Activated CD4-positive, alpha-beta T cell treated with anti-CD3 and anti-CD28 coated beads, Interleukin-2, Interleukin-6, amounts not matched to agents 100 ng/mL and 50 ng/mL, durations not matched to agents 16 hours and 8 hours (primary cell): ENCODE data around the gene MPZL2.

Experiments
- DNase-seq: peaks from one replicate; pipeline ENCODE4 v3.0.0-alpha.2; 2020

MPZL2 gene

DNA sequence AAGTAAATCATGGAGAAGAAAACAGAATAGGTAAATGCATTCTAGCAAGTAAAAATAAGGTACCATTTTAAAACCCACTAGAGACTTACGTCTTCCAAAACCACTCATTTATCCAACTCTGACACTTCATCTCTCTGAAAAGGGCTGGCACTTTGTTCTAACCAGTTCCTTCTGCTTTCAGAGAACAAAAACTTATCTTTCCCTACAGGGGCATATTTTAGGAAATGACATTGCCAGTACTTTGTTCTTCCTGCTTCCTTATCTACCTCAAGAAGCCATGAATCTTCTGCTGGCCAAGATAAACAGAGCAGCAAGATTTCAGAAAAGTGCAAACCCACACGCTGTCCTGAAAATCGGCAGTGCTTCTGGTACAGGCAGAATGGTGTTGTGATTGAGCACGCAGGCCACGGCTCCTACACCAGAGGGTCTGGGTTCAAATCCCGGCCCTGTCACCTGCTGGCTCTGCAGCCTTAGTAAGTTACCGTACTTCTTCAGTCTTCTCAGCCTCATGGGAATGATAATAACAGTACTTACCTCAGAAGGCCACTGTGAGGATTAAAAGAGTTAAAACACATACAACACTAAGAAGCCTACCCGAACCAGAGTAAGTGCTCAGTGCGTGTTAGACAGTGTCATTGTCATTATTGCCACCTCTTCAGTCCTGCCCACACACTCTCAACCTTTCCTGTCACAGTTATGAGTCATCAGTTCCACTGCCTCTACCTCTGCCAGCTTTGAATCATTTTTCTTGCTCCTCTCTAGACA is 22.9 kb downstream of the MPZL2 start:
- DNase-seq: peak; percentile 92

GRCh38 chr11:118239509-118240205 is 24.4 kb downstream of the MPZL2 start:
- no peak for DNase-seq

DNA sequence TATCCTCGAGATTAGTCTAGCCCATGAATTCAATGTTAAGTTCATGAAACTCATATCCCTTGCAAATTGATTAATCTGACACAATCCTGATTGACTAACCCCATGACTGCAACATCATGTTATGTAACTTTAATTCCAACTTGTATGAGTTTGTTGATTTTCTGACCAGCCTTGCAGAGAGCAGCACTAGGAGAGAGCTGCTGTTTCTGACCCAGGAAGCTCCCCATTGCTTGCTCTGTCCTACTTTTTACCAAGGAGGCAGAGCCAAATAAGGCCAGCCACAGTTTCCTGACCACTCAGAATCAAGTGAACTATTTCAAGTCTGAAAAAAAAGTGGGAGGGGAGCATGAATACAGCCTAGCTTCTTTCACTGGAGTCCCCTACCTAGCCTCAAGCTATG is 25.2 kb downstream of the MPZL2 start:
- peak; percentile 51 for DNase-seq

DNA sequence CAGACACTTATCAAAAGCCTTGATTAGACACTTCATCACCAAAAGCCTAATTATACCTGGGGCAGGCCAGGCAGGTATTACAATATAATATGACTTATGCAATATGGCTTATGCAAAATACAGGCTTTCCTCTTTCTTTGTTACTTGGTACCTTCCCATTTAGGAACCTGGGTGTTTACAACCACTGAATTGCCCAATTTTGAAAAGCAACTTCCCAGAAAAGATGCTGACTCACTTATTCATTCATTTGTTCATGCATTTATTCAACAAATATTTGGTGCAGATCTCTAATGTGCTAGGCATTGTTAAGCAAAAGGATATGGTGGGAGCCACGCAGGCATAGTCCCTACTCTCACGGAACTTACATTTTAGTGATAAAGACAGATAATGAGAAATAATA is 25.7 kb downstream of the MPZL2 start:
- DNase-seq: no peak

DNA sequence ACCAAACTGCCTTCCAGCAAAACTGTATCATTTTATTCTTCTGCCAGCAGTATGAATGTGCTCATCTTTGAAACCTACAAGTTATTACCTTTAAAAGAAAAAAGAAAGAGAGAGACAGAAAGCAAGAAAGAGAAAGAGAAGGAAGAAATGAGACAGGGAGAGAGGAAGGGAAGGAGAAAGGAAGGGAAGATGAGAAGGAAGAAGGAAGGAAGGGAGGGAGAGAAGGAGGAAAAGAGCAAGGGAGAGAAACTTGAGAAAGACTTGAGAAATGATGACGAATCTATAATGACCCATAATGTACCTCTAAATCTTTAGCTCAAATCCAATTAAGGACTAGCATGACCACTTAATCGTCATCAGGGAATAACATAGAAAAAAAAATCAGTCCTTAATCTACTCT is 27.9 kb downstream of the MPZL2 start:
- DNase-seq: no peak

GRCh38 chr11:118234833-118235232 is 29.3 kb downstream of the MPZL2 start:
- no peak for DNase-seq

DNA sequence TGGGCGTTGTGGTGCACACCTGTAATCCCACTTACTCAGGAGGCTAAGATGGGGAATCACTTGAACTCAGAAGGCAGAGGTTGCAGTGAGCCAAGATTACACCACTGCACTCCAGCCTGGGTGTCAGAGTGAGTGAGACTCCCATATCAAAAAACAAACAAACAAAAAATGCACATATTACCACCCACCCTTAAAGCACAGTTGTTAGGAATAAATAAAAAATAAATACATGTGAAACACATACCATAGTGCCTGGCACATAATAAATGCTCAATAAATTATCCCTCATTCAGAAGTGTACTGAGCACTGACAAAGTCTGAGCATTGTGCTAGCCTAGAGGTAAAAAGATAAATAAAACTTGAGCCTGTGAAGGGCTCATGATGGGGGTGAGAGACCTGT is 30.2 kb downstream of the MPZL2 start:
- DNase-seq: no peak

- DNase-seq: no peak
Observed at GRCh38 chr11:118233377-118233776, 30.7 kb downstream of the MPZL2 start.

DNA sequence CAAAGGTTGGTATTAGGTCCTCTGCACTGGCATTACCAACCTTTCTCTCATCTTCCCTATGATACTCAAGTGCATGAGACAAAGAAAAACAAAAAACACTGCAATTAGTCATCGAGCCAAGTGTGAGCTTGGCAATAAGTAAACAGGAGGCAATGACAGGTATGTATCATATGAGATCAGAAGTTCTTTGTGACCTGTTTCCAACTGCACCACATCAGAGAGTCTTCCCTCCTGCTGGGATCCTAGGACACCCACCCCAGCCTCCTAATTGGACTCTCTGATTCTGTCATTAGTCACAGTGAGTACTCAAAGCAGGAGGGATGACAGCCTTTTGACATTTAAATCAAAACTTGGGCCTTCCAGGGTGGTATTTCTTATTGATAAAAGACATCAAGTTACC is 31.4 kb downstream of the MPZL2 start:
- DNase-seq: peak; percentile 55

DNA sequence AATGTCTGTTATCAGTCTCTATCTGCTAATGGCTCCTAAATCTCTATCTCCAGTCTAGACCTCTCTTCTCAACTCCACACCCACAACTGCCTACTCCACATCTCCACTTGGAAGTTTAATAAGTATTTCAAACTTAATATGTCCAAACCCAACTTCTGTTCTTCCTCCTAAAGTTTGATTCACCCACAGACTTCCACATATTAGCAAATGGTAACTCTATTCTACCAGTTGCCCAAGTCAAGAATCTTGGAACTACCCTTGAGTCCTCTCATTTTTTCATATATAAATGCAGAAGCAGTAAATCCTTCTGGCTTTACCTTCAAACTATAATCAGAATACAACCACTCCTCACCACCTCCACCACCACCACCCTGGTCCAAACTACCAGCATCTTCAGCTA is 32.6 kb downstream of the MPZL2 start:
- DNase-seq: no peak

DNA sequence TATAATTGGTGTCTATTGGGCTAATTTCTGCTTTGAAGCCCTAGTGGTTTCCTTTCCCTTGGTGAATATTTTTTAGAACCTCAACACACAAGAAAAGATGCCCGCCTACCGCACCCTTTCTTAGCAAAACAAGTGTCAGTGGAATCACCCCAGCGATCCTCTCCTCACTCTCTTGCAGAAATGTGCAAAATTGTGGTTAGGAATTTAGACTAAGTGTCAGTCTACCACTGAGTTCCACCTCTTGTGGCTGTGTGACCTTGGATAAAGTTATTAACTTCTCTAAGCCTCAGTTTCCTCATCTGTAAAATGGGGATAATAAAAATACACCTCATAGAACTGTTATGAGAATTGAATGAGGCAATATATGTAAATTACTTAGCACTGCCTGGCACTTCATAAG is 34.0 kb downstream of the MPZL2 start:
- DNase-seq: no peak

DNA sequence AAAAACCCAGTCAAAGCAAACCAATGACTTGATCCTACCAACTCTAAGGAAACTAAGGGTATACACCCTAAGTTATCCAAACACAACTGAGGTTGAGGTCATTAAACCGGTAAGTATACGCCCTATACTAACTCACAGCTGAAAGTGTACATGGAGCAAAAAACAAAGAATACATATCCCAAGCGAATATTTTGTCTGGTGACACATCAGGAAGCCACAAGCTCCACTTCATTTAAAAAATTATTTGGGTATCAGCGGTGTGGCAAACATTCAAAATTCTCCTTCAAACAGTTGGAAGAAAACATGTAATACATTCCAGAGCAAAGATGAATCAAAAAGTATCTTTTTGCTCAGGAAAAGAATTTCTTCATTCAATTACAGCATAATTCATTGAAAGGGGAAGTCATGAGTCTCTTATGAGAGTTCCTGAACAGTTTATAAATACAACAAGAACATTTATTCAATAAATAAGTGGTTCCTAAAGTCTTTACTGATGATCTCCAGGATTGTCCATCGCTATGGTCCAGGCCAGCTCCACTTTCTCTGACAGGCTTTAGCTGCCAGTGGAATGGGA is 34.7 kb downstream of the MPZL2 start:
- DNase-seq: no peak

DNA sequence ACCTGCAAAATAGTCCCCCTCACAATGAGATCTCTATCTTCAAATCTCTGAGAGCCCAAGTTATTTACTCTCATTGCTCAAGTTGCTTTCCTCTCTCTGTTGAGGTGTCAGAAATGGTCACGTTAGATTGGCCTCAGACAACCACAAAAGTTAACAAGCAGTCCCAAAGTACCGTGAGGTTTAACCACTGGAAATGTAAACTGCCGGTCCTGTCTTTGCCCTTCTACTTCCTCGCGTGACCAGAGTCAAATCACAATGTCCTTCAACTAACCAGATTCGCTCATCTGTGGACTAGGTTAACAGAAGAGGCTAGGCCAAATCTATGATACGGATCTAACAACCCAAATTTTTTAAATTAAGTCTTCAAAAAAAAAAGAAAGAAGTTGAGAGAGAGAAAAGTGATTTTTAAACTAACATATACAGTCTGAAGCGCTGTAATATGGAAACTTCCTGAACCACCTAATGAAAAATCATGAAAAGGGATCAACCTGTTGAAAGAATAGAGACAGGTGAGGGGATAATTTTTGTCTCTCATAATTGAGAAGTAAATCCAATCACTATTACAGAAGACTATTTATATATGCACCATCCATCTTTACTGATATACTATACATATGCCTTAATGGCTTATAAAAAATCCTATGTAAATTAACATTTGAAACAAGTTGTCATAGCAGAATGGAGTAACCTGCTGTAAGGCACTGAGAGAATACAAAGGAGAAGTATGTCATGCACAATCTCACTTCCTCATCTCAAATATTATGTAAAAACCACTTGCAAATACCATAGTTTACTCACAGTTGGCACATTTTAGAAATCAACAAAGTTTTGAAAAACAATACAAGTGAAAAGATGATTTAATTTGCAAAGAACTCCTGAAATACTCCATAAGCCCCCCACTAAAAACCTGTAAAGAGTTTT is 36.0 kb downstream of the MPZL2 start:
- DNase-seq: peak; percentile 85

- peak; percentile 70 for DNase-seq
Observed at GRCh38 chr11:118226781-118227180, 37.3 kb downstream of the MPZL2 start.

GRCh38 chr11:118226296-118226695 is 37.8 kb downstream of the MPZL2 start:
- DNase-seq: no peak

DNA sequence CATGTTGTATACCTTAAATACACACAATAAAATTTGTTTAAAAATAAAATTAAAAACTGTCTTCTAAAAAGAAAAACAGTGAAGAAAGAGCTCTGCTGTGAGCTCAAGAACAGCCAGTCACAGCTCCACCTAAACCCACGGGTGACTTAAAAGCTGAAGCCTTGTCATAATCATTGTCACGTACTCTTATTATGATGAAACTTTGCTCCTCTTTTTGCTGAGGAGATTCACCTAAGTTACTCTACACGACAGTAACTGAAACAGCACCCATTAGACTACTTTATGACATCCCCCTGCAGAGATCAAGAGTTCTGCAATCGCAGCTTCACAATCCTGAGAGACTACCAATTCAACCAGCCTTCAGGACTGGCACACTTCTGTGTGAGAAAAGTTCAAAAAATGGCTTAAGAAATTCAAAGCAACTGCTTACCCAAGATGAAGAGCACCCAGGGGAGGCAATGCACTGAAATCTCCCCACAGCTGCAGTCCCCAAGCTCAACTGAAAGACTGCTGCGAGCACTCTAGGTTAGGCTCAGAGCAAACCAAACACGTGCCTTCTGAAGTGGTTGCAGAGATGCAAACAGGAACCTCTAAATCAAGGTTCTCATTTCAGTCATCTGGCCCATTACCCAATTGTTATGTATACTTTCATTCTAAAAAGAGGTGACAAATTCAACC is 39.4 kb downstream of the MPZL2 start, which contains the start of gene JAML:
Gene JAML (minus strand): TSS at position 501 of the 678 bp plus-strand sequence. CDS start 10,145 bp downstream, outside the sequence.
- peak; percentile 88 for DNase-seq

DNA sequence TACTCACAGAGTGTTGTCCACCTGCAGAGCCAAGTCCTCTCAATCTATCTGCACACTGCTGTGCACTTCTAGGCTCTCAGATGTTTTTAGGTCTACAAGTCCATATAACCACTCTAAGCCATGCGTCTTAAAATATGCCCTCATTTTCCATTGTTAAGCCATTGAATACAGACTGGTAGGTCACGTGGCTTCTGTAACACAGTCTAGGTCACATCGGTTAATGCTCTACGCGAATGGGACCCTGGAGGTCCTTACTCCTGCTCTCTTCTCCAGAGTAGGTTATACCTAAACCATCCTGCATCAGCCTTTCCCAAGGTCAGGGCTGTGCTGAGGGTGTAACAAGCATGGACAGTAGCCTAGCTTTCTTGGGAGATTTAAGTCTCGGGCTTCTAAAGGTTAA is 40.1 kb downstream of the MPZL2 start:
- DNase-seq: peak; percentile 66

GRCh38 chr11:118223570-118223969 is 40.5 kb downstream of the MPZL2 start:
- DNase-seq: peak; percentile 57

DNA sequence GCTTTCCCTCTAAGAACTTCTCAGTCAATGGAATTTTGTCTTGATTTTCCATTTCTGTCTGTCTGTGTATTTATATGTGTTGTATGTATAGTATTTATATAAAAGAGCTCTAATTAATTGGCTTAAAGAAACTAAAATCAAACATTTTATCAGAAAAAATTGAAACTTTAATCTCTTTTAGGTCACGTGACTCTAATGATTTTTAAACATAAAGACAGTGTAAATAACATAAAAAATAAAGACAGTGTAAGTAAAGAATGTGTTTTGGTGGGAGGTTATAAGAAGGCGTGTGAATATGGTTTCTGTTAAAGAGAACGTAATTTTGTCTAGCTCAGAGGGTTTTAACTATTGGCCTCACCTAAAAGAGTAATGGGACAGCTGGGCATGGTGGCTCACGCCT is 41.7 kb downstream of the MPZL2 start:
- DNase-seq: no peak

DNA sequence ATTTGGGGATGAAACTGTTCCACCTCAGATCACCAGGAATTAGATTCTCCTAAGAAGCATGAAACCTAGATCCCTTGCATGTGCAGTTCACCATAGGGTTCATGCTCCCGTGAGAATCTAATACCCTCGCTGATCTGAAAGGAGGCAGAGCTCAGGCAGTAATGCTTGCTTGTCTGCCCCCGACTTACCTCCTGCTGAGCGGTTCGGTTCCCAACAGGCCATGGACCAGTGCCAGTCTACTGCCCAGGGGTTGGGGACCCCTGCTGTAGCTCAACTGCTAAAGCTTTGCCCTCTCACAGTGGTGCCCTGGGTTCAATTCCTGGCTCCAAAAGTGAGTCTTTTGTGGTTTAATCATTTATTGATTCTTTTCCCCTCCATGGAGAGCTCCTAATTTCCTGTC is 42.7 kb downstream of the MPZL2 start:
- no peak for DNase-seq

- DNase-seq: no peak
Observed at GRCh38 chr11:118219732-118220131, 44.4 kb downstream of the MPZL2 start.

GRCh38 chr11:118219244-118219643 is 44.9 kb downstream of the MPZL2 start:
- DNase-seq: no peak
